Caco-2 (cell line): ENCODE data around the gene CPNE2. TPM values are rescaled to one million over a fixed set of nuclear protein-coding genes. Genes with fewer than 3 reads are reported as not detected.

Experiments
- BruUV-seq: library from RNA; stranded (reverse); fragments of 400-500 nt; replicated peaks from 2 replicates; lab custom pipeline; 2021; lab: Mats Ljungman, UMichigan
- CTCF ChIA-PET: fragments of 300-600 bp; sonication (Branson Sonifier 250); formaldehyde crosslinking; loops from one replicate; lab custom pipeline; 2022; ENCODE audit warnings: antibody characterized with exemption; lab: Charles Lee
- POLR2A ChIA-PET: fragments of 300-600 bp; sonication (Branson Sonifier 250); formaldehyde crosslinking; loops from one replicate; lab custom pipeline; 2022; ENCODE audit warnings: antibody characterized with exemption; lab: Charles Lee
- DNase-seq, 2 experiments: peaks; one replicate each; pipeline versions ENCODE4 v3.0.0 to v3.0.0-alpha.2; 2020 to 2022
- H3K27me3 ChIP-seq: replicated peaks from 2 replicates; pipeline ENCODE4 v1.6.0; 2011; ENCODE audit warnings: low read length; ENCODE audit not compliant: control insufficient read depth, insufficient read depth
- H3K36me3 ChIP-seq: 2 replicates; pipeline ENCODE4 v1.5.1; 2011; ENCODE audit warnings: low read length; ENCODE audit not compliant: control insufficient read depth, insufficient read depth
- H3K4me1 ChIP-seq: fragments of 250-450 bp; sonication (Bioruptor Pico); 2 replicates; pipeline ENCODE4 v1.5.1; 2020; ENCODE audit warnings: mild to moderate bottlenecking
- H3K4me3 ChIP-seq: 2 replicates; pipeline ENCODE4 v1.5.1; 2011; ENCODE audit warnings: low read depth, mild to moderate bottlenecking, control low read depth, low read length
- H3K9me3 ChIP-seq: fragments of 250-450 bp; sonication (Bioruptor Pico); 2 replicates; pipeline ENCODE4 v1.5.1; 2020; ENCODE audit warnings: mild to moderate bottlenecking, moderate library complexity
- H3K27ac Mint-ChIP-seq: one replicate; pipeline ENCODE4 v1.8.0; 2022; ENCODE audit warnings: mixed read lengths; ENCODE audit not compliant: unreplicated experiment
- H3K27me3 Mint-ChIP-seq: one replicate; pipeline ENCODE4 v1.8.0; 2022; ENCODE audit warnings: mixed read lengths; ENCODE audit not compliant: insufficient read depth, unreplicated experiment
- H3K36me3 Mint-ChIP-seq: one replicate; pipeline ENCODE4 v1.8.0; 2022; ENCODE audit warnings: mild to moderate bottlenecking, mixed read lengths; ENCODE audit not compliant: insufficient read depth, unreplicated experiment
- H3K4me1 Mint-ChIP-seq: one replicate; pipeline ENCODE4 v1.8.0; 2022; ENCODE audit warnings: low read depth, mixed read lengths; ENCODE audit not compliant: unreplicated experiment
- H3K4me3 Mint-ChIP-seq: one replicate; pipeline ENCODE4 v1.8.0; 2022; ENCODE audit warnings: mild to moderate bottlenecking, moderate library complexity, mixed read lengths; ENCODE audit not compliant: unreplicated experiment
- H3K9me3 Mint-ChIP-seq: one replicate; pipeline ENCODE4 v1.8.0; 2022; ENCODE audit warnings: mixed read lengths; ENCODE audit not compliant: unreplicated experiment
- CTCF ChIP-seq, 2 experiments: fragments of 200-600 bp in 1 of 2; IDR thresholded peaks; 1 replicate in 1 of 2; 2 replicates in 1 of 2; pipeline versions ENCODE4 v1.5.1 to v1.8.0; 2011 to 2022; ENCODE audit warnings: antibody characterized with exemption in 1 of 2, control low read depth in 1 of 2, inconsistent platforms in 1 of 2, low read depth in 1 of 2, low read length in 1 of 2, mild to moderate bottlenecking in 1 of 2, moderate library complexity in 1 of 2; ENCODE audit not compliant: insufficient read depth in 1 of 2, severe bottlenecking in 1 of 2, unreplicated experiment in 1 of 2
- intact Hi-C: fragments of 100-400 bp; cut with micrococcal nuclease; formaldehyde crosslinking; loops from one replicate; pipeline ENCODE4 v1.10.0; 2022; ENCODE audit not compliant: unreplicated experiment
- total RNA-seq: library from RNA; stranded (reverse); gene quantifications from 2 replicates; pipeline ENCODE4 v1.2.3, GENCODE V29; 2022

The CPNE2 gene
- total RNA-seq, 1 experiment from 2014 or later: 46.3 TPM

- H3K27me3 Mint-ChIP-seq: no peaks in the 10 kb centered on the region
- ChIA-PET CTCF (no interaction called here), POLR2A (no interaction called here)
- Histone ChIP-seq H3K4me3 (no peak overlapping the region), H3K4me1 (peaks cover 19% of the 10 kb centered on the region), H3K27me3 (no peaks in the 10 kb centered on the region), H3K9me3 (no peaks in the 10 kb centered on the region), H3K36me3 (peaks cover 2% of the 10 kb centered on the region)
- no peaks in the 10 kb centered on the region for H3K9me3 Mint-ChIP-seq
- H3K27ac Mint-ChIP-seq: no peak overlapping the region
- H3K4me3 Mint-ChIP-seq: no peak overlapping the region
- no peak for TF ChIP-seq CTCF (IDR thresholded peaks at IDR 0.05; ENCODE audit: insufficient read depth in 1 of 2, low read depth in 1 of 2, low read length in 1 of 2, severe bottlenecking in 1 of 2, unreplicated experiment in 1 of 2)
- DNase-seq: no peak
- H3K4me1 Mint-ChIP-seq: peaks cover 5% of the 10 kb centered on the region
- BruUV-seq: no TSS peak
- peaks cover 30% of the 10 kb centered on the region for H3K36me3 Mint-ChIP-seq
- intact Hi-C loops: no loop called here
Measured at GRCh38 chr16:57175896-57176295, 83.5 kb downstream of the CPNE2 start.

- Histone ChIP-seq H3K36me3 (no peaks in the 10 kb centered on the region; the same call in 1 of the 2 replicates), H3K4me1 (peaks cover 19% of the 10 kb centered on the region), H3K4me3 (no peak overlapping the region), H3K9me3 (no peaks in the 10 kb centered on the region), H3K27me3 (no peaks in the 10 kb centered on the region)
- Mint-ChIP-seq H3K27me3 (no peaks in the 10 kb centered on the region), H3K4me3 (no peak overlapping the region), H3K36me3 (peaks cover 14% of the 10 kb centered on the region), H3K27ac (no peak overlapping the region), H3K4me1 (peaks cover 5% of the 10 kb centered on the region), H3K9me3 (no peaks in the 10 kb centered on the region)
- ChIA-PET CTCF (no interaction called here), POLR2A (no interaction called here)
- no peak for DNase-seq
- no TSS peak for BruUV-seq
- intact Hi-C loops: no loop called here
- TF ChIP-seq CTCF (IDR thresholded peaks at IDR 0.05; ENCODE audit: insufficient read depth in 1 of 2, low read depth in 1 of 2, low read length in 1 of 2, severe bottlenecking in 1 of 2, unreplicated experiment in 1 of 2): no peak
Measured at GRCh38 chr16:57178196-57178595, 85.8 kb downstream of the CPNE2 start.

- Mint-ChIP-seq H3K9me3 (no peaks in the 10 kb centered on the region), H3K27me3 (no peaks in the 10 kb centered on the region), H3K27ac (no peak overlapping the region), H3K36me3 (peaks cover 8% of the 10 kb centered on the region), H3K4me1 (peaks cover 7% of the 10 kb centered on the region), H3K4me3 (no peak overlapping the region)
- ChIA-PET POLR2A (no interaction called here), CTCF (no interaction called here)
- DNase-seq: peak in 1 of 2 experiments; percentile 12
- no peak for TF ChIP-seq CTCF (IDR thresholded peaks at IDR 0.05; ENCODE audit: insufficient read depth in 1 of 2, low read depth in 1 of 2, low read length in 1 of 2, severe bottlenecking in 1 of 2, unreplicated experiment in 1 of 2)
- Histone ChIP-seq H3K9me3 (no peaks in the 10 kb centered on the region), H3K4me3 (no peak overlapping the region), H3K27me3 (no peaks in the 10 kb centered on the region), H3K4me1 (peaks cover 19% of the 10 kb centered on the region), H3K36me3 (no peaks in the 10 kb centered on the region; the same call in 1 of the 2 replicates)
- intact Hi-C loops: no loop called here
- BruUV-seq: no TSS peak
Measured at GRCh38 chr16:57178793-57179212, 86.4 kb downstream of the CPNE2 start.
